Mucosa of rectum (tissue), 2 donors: ENCODE measurements around the gene HEPHL1.
"Not testable (repeated sequence)": the region's sequence is repeated elsewhere in the genome, so short reads cannot be mapped to it uniquely, and the experiment has no call there.

Source experiments
- H3K27ac ChIP-seq, 2 donors: one replicate each; pipeline ENCODE4 v1.7.0; 2013; ENCODE audit warnings: inconsistent platforms in 2 of 2, low read depth in 2 of 2, low read length in 2 of 2
- H3K27me3 ChIP-seq, 2 donors: one replicate each; pipeline ENCODE4 v1.7.0; 2013; ENCODE audit warnings: low read length in 2 of 2; ENCODE audit not compliant: control insufficient read depth in 2 of 2, insufficient read depth in 2 of 2
- H3K36me3 ChIP-seq, 2 donors: one replicate each; pipeline ENCODE4 v1.7.0; 2013; ENCODE audit warnings: low read length in 2 of 2; ENCODE audit not compliant: control insufficient read depth in 2 of 2, insufficient read depth in 2 of 2
- H3K4me1 ChIP-seq, 2 donors: one replicate each; pipeline ENCODE4 v1.7.0; 2013; ENCODE audit warnings: low read length in 2 of 2, mild to moderate bottlenecking in 1 of 2; ENCODE audit not compliant: control insufficient read depth in 2 of 2, insufficient read depth in 2 of 2
- H3K4me3 ChIP-seq, 2 donors: one replicate each; pipeline ENCODE4 v1.7.0; 2013; ENCODE audit warnings: low read length in 2 of 2
- H3K9ac ChIP-seq, 2 donors: one replicate each; pipeline ENCODE4 v1.7.0; 2013; ENCODE audit warnings: low read length in 2 of 2, low read depth in 1 of 2, mild to moderate bottlenecking in 1 of 2
- H3K9me3 ChIP-seq, 2 donors: one replicate each; pipeline ENCODE4 v1.7.0; 2013; ENCODE audit warnings: low read length in 2 of 2; ENCODE audit not compliant: control insufficient read depth in 2 of 2
- donor health status: healthy.
- donor health status: Normal muscosa, but diverticular disease.

Gene HEPHL1

GRCh38 chr11:94157339-94157738 lies 136.2 kb downstream of the HEPHL1 start:
- H3K27ac ChIP-seq, H3K27me3 ChIP-seq, H3K9me3 ChIP-seq, H3K4me3 ChIP-seq, H3K36me3 ChIP-seq, H3K9ac ChIP-seq, H3K4me1 ChIP-seq: not testable (repeated sequence)
